HL-60 (cell line): ENCODE data around the gene IRAK2.

Source experiments
- DNase-seq, 2 experiments: peaks; one replicate each; pipeline ENCODE4 v3.0.0-alpha.2; 2010 to 2020; ENCODE audit warnings: low read depth in 1 of 2, low spot score in 1 of 2
- H3K27ac ChIP-seq: fragments of 250-450 bp; sonication (Bioruptor Pico); replicated peaks from 2 replicates; pipeline ENCODE4 v1.5.1; 2020; ENCODE audit warnings: mild to moderate bottlenecking, moderate library complexity
- H3K27me3 ChIP-seq: fragments of 250-450 bp; sonication (Bioruptor Pico); 2 replicates; pipeline ENCODE4 v1.5.1; 2021; ENCODE audit warnings: mild to moderate bottlenecking, moderate library complexity; ENCODE audit not compliant: insufficient read depth, poor library complexity, severe bottlenecking
- H3K4me3 ChIP-seq: replicated peaks from 2 replicates; pipeline ENCODE4 v1.5.1; 2011; ENCODE audit warnings: mild to moderate bottlenecking, control low read depth, low read length; ENCODE audit not compliant: insufficient read depth
- CTCF ChIP-seq: IDR thresholded peaks from one replicate; pipeline ENCODE4 v1.5.1; 2011; ENCODE audit warnings: low read length, control low read depth, inconsistent platforms; ENCODE audit not compliant: insufficient read depth
- GABPA ChIP-seq: IDR thresholded peaks from 2 replicates; pipeline ENCODE4 v1.6.1; 2012; ENCODE audit warnings: low read depth
- POLR2AphosphoS5 ChIP-seq: IDR thresholded peaks from 2 replicates; pipeline ENCODE4 v1.6.1; 2012; ENCODE audit warnings: low read depth
- REST ChIP-seq: IDR thresholded peaks from 2 replicates; pipeline ENCODE4 v1.6.1; 2012; ENCODE audit warnings: low read depth; ENCODE audit not compliant: insufficient replicate concordance
- SPI1 ChIP-seq: IDR thresholded peaks from 2 replicates; pipeline ENCODE4 v1.6.1; 2012; ENCODE audit warnings: low read depth, mild to moderate bottlenecking, borderline replicate concordance

The IRAK2 gene

GRCh38 chr3:10198761-10199649 lies 34.3 kb downstream of the IRAK2 start:
- H3K27ac ChIP-seq, result peak overlapping the region; percentile 60
- TF ChIP-seq POLR2AphosphoS5 (no peak), REST (no peak), SPI1 (no peak; the same call in 1 of the 2 replicates), GABPA (no peak), CTCF (no peak)
- H3K27me3 ChIP-seq, result no peaks in the 10 kb centered on the region
- no peak overlapping the region for H3K4me3 ChIP-seq
- DNase-seq, result peak in 1 of 2 experiments; percentile 76

DNA sequence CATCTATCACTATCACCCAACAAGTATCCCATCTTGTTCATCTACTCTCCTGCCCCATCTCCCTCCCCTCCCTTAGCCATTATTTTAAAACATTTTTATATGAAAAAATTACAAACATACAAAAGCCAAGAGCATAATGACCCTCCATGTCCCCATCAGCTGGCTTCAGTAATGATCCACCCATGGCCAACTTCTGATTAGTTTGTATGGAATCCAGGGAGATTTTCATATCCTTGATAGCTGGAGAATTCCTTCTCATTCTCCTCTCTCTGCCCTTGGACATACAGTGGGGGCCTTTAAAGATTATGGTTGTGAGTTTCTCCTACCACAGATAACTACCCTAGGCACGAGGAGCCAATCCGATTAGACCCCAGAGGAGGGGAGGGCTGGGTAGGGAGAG lies 40.2 kb downstream of the IRAK2 start:
- no peak overlapping the region for H3K27ac ChIP-seq
- no peak for TF ChIP-seq CTCF
- no peak for TF ChIP-seq POLR2AphosphoS5
- no peak for TF ChIP-seq REST
- no peak for TF ChIP-seq GABPA
- TF ChIP-seq SPI1, result no peak
- no peak for DNase-seq

DNA sequence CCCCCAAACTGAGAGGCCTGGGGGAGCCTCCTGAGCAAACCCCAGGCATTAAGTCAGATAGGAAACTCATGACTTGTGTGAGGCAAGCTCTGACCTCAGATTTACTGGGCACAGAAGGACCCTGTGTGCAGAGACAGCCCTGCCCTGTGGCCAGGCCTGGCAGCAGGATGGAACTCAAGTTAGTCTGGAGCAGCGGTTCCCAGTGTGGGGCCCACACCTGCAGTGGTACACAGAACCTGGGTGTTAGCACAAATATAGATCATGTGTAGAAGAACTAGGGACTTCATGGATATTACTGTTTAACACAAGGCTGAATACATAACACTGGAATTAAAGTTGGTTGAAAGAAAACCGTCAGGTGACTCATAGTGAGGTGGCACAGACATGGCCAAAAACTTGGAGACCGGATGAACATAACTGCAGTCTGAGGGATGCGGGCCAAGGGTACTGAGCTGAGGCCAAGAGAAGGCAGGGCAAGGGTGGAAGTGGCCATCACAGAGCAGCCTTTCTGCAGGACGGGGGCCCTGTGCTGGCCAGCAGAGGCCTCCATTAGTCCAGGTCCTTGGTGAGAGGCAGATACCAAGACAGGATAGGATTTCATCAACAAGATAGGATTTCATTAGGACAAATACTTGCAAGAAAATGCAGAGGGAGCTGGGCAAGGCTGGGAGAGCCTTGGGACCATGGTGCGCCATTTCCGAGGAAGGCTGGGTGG lies 40.9 kb downstream of the IRAK2 start:
- Histone ChIP-seq H3K27ac (no peak overlapping the region), H3K4me3 (no peak overlapping the region), H3K27me3 (no peaks in the 10 kb centered on the region)
- TF ChIP-seq REST (no peak), POLR2AphosphoS5 (no peak), SPI1 (no peak), GABPA (no peak), CTCF (no peak)
- DNase-seq, result no peak

More for the DNA sequence above, 40.2 kb downstream of the IRAK2 start:
- Histone ChIP-seq H3K4me3 (no peak overlapping the region), H3K27me3 (no peaks in the 10 kb centered on the region)
